Keratinocyte (primary cell): ENCODE data around the gene CLIC3. TPM values are rescaled to one million over a fixed set of nuclear protein-coding genes. Genes with fewer than 3 reads are reported as not detected.

Source experiments
- DNase-seq: peaks from one replicate; pipeline ENCODE4 v3.0.0-alpha.2; 2011; ENCODE audit warnings: low read depth, missing footprints, low spot score
- FAIRE-seq: peaks from 2 replicates; lab custom pipeline; 2011; peaks lifted over from hg19 to GRCh38; lab: Jason Lieb, UNC
- H2AFZ ChIP-seq: 2 replicates; pipeline ENCODE4 v1.6.0; 2012; ENCODE audit warnings: low read length, control low read depth, inconsistent platforms; ENCODE audit not compliant: control insufficient read depth
- H3K27ac ChIP-seq: 2 replicates; pipeline ENCODE4 v1.5.1; 2011; ENCODE audit warnings: low read length; ENCODE audit not compliant: control insufficient read depth, insufficient read depth
- H3K27me3 ChIP-seq: 3 replicates; pipeline ENCODE4 v1.6.0; 2011; ENCODE audit warnings: low read length; ENCODE audit not compliant: control insufficient read depth, insufficient read depth; ENCODE audit errors: extremely low read depth
- H3K36me3 ChIP-seq, 2 experiments: 2 replicates in 1 of 2; 3 replicates in 1 of 2; pipeline ENCODE4 v1.5.1; 2011; ENCODE audit warnings: low read length in 2 of 2, mild to moderate bottlenecking in 1 of 2; ENCODE audit not compliant: control insufficient read depth in 2 of 2, insufficient read depth in 2 of 2; ENCODE audit errors: extremely low read depth in 1 of 2
- H3K4me1 ChIP-seq: 3 replicates; pipeline ENCODE4 v1.5.1; 2011; ENCODE audit warnings: low read length; ENCODE audit not compliant: control insufficient read depth, insufficient read depth; ENCODE audit errors: extremely low read depth
- H3K4me2 ChIP-seq: 3 replicates; pipeline ENCODE4 v1.6.0; 2011; ENCODE audit warnings: low read depth, low read length; ENCODE audit not compliant: control insufficient read depth, insufficient read depth; ENCODE audit errors: extremely low read depth
- H3K4me3 ChIP-seq, 3 experiments: fragments of 200-600 bp in 1 of 3; sonication (generic) in 1 of 3; 2 replicates in 2 of 3; 3 replicates in 1 of 3; pipeline ENCODE4 v1.5.1; 2011 to 2016; ENCODE audit warnings: low read length in 3 of 3, mild to moderate bottlenecking in 3 of 3, control low read depth in 2 of 3, inconsistent platforms in 1 of 3, low read depth in 1 of 3, mixed read lengths in 1 of 3, mixed run types in 1 of 3, moderate library complexity in 1 of 3; ENCODE audit not compliant: control insufficient read depth in 2 of 3, insufficient read depth in 2 of 3; ENCODE audit errors: extremely low read depth in 1 of 3
- H3K79me2 ChIP-seq: 2 replicates; pipeline ENCODE4 v1.6.0; 2012; ENCODE audit warnings: low read length; ENCODE audit not compliant: control insufficient read depth, insufficient read depth
- H3K9ac ChIP-seq: 3 replicates; pipeline ENCODE4 v1.6.0; 2011; ENCODE audit warnings: low read length; ENCODE audit not compliant: control insufficient read depth, insufficient read depth; ENCODE audit errors: extremely low read depth
- H3K9me1 ChIP-seq: 3 replicates; pipeline ENCODE4 v1.6.0; 2011; ENCODE audit warnings: low read length; ENCODE audit not compliant: control insufficient read depth, insufficient read depth; ENCODE audit errors: extremely low read depth
- H3K9me3 ChIP-seq: 2 replicates; pipeline ENCODE4 v1.5.1; 2012; ENCODE audit warnings: low read depth, low read length; ENCODE audit not compliant: control insufficient read depth
- H4K20me1 ChIP-seq: 3 replicates; pipeline ENCODE4 v1.6.0; 2011; ENCODE audit warnings: low read length; ENCODE audit not compliant: control insufficient read depth, insufficient read depth; ENCODE audit errors: extremely low read depth
- CTCF ChIP-seq, 3 experiments: IDR thresholded peaks in 1 of 3; conservative IDR thresholded peaks in 1 of 3; optimal IDR thresholded peaks in 1 of 3; 2 replicates in 2 of 3; 3 replicates in 1 of 3; pipeline versions ENCODE3 to v1.5.1; 2011; ENCODE audit warnings: low read length in 3 of 3, mild to moderate bottlenecking in 3 of 3, moderate library complexity in 2 of 3, control low read depth in 1 of 3, inconsistent platforms in 1 of 3; ENCODE audit not compliant: insufficient read depth in 2 of 3; ENCODE audit errors: extremely low read depth in 1 of 3
- EZH2 ChIP-seq: IDR thresholded peaks from one replicate; pipeline ENCODE4 v1.6.1; 2012; ENCODE audit warnings: inconsistent platforms, mild to moderate bottlenecking, low read length, moderate library complexity
- dilution Hi-C: fragments of 300-500 bp; cut with MboI; formaldehyde crosslinking; loops from one replicate; pipeline ENCODE4 v1.7.0; 2020; ENCODE audit warnings: low sequenced_read_pairs; ENCODE audit not compliant: extremely low pct_ligation_motif_present
- polyA plus RNA-seq, 5 experiments: library from polyadenylated mRNA; depleted of rRNA in 3 of 5; stranded (reverse) in 3 of 5; stranded (forward) in 1 of 5; unstranded in 1 of 5; fragments of >200 nt; gene quantifications; 1 replicate in 1 of 5; 2 replicates in 3 of 5; 3 replicates in 1 of 5; pipeline versions ENCODE4 v1.2.1 to v1.2.3, GENCODE V29; 2011 to 2012; ENCODE audit warnings: missing spikeins in 2 of 5, low read depth in 1 of 5, low replicate concordance in 1 of 5

The CLIC3 gene
- polyA plus RNA-seq, 1 donor (not counting 4 experiments of a cell fraction or from before 2014, with no cell fraction given) = 5.5 TPM

DNA sequence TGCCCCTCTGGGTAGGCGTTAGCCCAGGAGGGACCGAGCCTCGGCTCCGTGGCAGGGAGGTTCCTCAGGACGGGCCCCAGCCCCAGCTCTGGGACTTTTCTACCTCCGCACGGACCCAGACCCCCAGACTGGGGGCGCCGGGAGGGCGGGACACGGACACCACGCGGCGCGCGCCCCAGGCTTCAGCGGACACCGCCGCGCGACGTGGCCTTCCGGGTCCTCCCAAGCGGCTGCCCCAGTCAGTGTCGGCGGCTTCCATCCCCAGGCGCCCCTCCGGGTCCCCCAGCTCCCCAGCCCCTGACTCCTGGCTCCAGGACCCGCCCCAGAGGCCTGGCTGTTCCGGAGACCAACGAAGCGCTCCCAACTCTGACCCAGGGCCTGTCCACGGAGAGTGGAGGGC lies 10.5 kb downstream of the CLIC3 start:
- no peak overlapping the region for H2AFZ ChIP-seq
- no peak overlapping the region for H3K4me3 ChIP-seq
- peaks cover 27% of the 10 kb centered on the region for H3K27me3 ChIP-seq
- H3K79me2 ChIP-seq = no peaks in the 10 kb centered on the region
- TF ChIP-seq EZH2 = no peak
- no peak for TF ChIP-seq CTCF (optimal IDR thresholded peaks at IDR 0.05 in 1 of 3, IDR thresholded peaks at IDR 0.05 in 1 of 3, conservative IDR thresholded peaks at IDR 0.05 in 1 of 3; ENCODE audit: extremely low read depth in 1 of 3, insufficient read depth in 2 of 3, low read length in 3 of 3)
- FAIRE-seq (no peak), DNase-seq (no peak)
- no peak overlapping the region for H3K27ac ChIP-seq
- H3K4me2 ChIP-seq = no peak overlapping the region
- no peak overlapping the region for H3K9ac ChIP-seq
- no peaks in the 10 kb centered on the region for H3K36me3 ChIP-seq
- H3K9me3 ChIP-seq = no peaks in the 10 kb centered on the region
- no peaks in the 10 kb centered on the region for H3K4me1 ChIP-seq
- no peaks in the 10 kb centered on the region for H3K9me1 ChIP-seq
- dilution Hi-C loops = no loop called here
- no peaks in the 10 kb centered on the region for H4K20me1 ChIP-seq

DNA sequence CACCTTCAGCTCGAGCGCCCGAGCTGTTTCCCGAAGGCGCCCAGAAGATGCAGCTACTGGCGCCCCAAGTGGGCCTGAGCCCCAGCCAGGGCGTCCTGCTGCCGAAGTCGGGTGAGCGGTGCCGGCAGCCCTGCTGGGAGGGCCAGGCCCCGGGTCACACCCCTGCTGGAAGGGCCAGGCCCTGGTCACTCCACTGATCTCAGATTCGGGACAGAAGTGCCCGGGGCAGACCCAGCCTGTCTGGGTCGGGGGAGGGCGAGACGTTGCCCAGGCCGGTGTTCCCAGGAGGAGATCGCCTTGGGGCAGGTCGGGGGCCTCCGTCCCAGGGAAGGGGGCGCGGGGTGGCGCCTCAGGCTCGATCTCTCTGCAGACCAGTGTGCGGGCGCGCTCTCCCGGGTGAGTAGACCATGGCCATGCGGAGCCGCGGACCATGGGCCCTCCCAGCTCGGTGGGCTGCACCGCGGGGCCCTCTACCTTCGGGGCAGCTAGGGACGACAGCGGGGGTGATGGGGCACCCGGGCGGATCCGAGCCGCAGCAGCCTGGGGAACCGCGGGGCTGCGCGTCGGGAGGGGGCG lies 11.3 kb downstream of the CLIC3 start:
- H3K4me1 ChIP-seq = no peaks in the 10 kb centered on the region
- no peak overlapping the region for H3K4me2 ChIP-seq
- dilution Hi-C loops = no loop called here
- H3K36me3 ChIP-seq = no peaks in the 10 kb centered on the region
- TF ChIP-seq CTCF (optimal IDR thresholded peaks at IDR 0.05 in 1 of 3, IDR thresholded peaks at IDR 0.05 in 1 of 3, conservative IDR thresholded peaks at IDR 0.05 in 1 of 3; ENCODE audit: extremely low read depth in 1 of 3, insufficient read depth in 2 of 3, low read length in 3 of 3) (no peak), EZH2 (peak; percentile 90)
- H4K20me1 ChIP-seq = no peaks in the 10 kb centered on the region
- H3K9me1 ChIP-seq = no peaks in the 10 kb centered on the region
- H3K9ac ChIP-seq = no peak overlapping the region
- H3K79me2 ChIP-seq = no peaks in the 10 kb centered on the region
- FAIRE-seq (no peak), DNase-seq (no peak)
- H3K27me3 ChIP-seq = peaks cover 27% of the 10 kb centered on the region
- no peak overlapping the region for H3K4me3 ChIP-seq
- no peak overlapping the region for H3K27ac ChIP-seq
- no peaks in the 10 kb centered on the region for H3K9me3 ChIP-seq
- no peak overlapping the region for H2AFZ ChIP-seq
